SIG-M5 (cell line): ENCODE results near the gene ARTN.

Experiments used
- DNase-seq: peaks from one replicate; lab custom pipeline; 2025; lab: John Stamatoyannopoulos, UW

ARTN gene

DNA sequence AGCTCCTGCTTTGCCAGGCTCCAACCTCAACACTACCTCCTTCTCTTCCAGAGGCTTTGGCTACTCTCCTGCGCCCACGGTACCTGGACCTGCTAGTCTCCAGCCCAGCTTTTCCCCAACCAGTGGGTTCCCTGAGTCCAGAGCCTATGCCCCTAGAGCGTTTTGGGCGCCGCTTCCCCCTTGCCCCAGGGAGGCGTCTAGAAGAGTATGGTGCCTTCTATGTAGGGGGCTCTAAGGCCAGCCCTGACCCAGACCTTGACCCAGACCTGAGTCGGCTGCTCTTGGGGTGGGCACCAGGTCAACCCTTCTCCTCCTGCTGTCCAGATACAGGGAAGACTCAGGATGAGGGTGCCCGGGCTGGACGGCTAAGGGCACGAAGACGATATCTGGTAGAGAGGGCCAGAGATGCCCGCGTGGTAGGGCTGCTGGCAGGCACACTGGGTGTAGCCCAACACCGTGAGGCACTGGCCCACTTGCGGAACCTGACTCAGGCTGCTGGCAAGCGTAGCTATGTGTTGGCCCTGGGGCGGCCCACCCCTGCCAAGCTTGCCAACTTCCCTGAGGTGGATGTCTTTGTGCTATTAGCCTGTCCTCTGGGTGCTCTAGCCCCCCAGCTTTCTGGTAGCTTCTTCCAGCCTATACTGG is 37.9 kb downstream of the ARTN start:
- DNase-seq, result no peak

DNA sequence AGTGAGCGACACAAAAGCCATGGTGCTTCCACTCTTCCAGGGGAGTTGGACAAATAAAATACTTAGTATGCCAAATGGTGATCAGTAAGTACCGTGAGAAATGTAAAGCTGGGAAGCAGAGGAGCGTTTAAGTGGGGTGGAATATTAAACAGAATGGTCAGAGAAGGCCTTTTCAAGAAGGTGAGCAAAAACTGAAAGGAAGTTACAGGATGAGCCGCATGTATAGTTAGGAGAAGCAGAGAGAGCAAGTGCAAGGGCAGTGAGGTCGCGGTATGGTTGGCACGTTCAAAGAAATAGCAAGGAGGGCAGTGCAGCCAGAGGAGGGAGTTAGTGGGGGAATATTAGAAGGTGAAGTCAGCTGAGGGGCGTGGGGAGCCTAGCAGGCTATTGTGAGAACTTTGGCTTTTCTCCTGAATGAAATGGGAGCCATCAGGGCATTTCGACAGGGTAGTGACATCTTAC is 40.4 kb downstream of the ARTN start:
- DNase-seq, result no peak

DNA sequence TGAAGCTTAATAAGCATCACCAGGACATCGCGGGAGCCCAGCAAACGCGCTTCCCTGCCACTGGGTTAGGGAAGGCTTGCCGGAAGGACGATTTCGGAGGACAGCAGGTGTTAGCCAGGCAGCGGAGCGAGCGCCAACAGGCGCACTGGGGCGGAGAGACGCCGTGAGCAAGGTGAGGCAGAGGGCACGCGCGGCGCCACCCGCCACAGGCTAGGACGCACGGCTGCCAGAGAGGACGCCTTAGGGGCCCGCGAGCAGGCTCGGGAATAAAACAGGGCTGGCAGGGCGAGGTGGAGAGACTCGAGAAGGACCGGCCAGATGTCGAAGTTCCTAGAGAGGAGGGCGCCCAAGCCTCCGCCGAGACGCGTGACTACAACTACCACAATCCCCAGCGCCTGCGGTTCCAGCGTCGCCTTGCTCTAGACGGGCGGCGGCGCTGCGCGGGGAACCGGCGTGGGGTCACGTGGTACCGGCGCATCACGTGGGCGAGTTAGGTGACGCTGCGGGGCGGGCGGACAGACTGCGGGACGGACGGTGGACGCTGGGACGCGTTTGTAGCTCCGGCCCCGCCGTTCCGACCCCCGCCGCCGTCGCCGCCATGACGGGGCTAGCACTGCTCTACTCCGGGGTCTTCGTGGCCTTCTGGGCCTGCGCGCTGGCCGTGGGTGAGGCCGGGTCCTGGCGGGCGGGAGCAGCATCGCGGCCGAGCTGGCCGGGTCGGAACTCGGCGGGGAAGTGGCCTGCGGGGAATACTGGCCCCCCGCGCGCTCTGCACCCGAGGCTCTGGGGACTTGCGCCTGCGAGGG is 41.0 kb downstream of the ARTN start, which contains the start of gene ATP6V0B:
ATP6V0B (plus strand) TSS at position 518 of the 806 bp plus-strand sequence; CDS start at position 599, 81 bp downstream.
- peak; percentile 56 for DNase-seq

DNA sequence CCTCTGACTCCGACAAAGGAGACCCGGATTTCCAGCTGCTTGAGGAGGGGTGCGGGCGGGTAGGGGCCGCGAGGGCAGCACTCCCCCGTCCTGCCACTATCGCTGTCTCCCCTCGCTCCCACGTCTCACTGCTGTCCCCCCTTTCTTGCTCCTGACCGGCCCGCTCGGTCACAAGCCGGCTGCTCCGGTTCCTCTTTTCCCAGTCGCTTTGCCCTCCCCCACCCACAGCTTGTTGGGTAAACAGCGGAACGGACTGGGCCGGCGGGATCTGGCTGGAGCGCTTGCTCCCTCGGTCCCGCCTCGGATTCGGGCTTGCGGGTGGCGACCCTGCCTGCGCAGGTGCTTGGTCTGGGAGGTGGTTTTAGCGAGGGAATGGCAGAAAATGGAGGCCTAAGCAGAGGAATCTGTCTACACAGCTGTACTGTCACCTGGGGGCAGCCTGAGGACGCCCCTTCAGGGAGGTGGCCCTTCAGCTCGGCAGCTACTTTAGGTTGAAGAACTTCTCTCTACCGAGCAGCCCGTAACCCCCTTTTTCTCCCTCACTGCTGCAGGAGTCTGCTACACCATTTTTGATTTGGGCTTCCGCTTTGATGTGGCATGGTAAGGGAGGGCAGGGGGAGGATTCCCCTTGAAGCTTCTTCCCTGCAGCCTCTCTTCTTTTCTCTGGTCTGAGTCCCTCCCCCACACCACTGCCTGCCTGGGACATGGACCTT is 41.8 kb downstream of the ARTN start:
- DNase-seq, result no peak

DNA sequence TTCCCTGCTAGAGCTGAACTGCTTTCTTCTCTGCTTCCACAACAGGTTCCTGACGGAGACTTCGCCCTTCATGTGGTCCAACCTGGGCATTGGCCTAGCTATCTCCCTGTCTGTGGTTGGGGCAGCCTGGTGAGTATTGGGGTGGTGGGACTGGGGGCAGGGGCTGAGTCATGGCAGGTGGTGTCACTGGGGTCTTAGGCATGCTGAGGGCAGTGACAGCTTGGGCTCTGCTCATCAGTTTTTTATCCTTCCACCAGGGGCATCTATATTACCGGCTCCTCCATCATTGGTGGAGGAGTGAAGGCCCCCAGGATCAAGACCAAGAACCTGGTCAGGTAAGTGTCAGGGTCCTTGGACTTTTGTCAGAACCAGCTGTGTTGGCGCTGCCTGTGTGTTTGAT is 42.4 kb downstream of the ARTN start:
- DNase-seq, result no peak

DNA sequence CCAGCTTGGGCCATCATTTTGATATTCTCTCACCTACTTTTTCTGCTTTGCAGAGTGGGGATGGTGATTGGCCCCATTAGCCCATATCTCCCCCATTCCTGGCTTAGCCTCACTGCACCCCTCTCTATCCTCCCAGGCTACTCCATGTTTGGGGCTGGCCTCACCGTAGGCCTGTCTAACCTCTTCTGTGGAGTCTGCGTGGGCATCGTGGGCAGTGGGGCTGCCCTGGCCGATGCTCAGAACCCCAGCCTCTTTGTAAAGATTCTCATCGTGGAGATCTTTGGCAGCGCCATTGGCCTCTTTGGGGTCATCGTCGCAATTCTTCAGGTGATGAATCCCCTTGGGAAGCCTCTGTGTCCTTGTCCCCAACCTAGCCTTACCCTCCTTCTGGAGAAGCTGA is 43.3 kb downstream of the ARTN start:
- no peak for DNase-seq

DNA sequence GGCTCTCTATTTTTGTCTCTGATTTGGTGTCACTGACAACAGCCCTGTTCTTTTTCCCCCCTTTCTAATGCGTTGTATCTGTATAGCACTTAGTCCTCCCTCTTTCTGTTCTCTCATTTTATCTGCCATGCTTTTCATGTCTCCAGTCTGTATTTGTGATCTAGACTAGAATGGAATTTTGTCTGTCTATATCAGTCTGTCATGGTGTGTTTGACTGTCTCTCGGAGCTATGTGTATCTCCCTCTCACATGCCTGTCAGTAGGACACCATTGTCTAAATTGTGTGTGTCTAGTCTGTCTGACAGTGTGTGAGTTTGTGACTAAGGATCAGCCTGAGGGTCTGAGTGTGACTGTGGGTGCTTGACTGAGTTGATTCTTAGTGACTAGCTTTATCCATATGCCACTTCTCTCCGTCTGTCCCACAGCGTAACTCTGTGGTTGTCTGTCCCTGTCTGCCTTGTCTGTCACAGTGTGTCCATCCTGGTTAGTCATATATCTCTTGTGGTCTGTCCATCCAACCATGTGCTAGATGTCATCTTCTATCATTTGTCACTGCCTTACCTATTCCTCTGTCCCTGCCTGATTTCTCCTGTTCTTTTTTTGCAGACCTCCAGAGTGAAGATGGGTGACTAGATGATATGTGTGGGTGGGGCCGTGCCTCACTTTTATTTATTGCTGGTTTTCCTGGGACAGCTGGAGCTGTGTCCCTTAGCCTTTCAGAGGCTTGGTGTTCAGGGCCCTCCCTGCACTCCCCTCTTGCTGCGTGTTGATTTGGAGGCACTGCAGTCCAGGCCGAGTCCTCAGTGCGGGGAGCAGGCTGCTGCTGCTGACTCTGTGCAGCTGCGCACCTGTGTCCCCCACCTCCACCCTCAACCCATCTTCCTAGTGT is 44.0 kb downstream of the ARTN start:
- DNase-seq, result no peak

DNA sequence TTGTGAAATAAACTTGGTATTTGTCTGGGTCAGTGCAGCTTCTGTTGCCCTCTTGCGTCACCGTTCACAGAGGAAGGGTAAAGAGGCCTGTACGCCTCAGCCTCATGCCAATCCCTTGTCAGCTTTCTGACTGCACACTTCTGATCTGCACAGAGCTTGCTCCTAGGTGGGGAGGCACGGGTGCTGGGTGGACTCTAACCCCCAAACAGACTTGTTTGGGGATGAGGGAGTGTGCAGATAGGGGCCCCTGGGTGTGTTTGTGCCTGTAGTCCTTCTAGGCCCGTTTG is 44.6 kb downstream of the ARTN start:
- DNase-seq, result no peak

DNA sequence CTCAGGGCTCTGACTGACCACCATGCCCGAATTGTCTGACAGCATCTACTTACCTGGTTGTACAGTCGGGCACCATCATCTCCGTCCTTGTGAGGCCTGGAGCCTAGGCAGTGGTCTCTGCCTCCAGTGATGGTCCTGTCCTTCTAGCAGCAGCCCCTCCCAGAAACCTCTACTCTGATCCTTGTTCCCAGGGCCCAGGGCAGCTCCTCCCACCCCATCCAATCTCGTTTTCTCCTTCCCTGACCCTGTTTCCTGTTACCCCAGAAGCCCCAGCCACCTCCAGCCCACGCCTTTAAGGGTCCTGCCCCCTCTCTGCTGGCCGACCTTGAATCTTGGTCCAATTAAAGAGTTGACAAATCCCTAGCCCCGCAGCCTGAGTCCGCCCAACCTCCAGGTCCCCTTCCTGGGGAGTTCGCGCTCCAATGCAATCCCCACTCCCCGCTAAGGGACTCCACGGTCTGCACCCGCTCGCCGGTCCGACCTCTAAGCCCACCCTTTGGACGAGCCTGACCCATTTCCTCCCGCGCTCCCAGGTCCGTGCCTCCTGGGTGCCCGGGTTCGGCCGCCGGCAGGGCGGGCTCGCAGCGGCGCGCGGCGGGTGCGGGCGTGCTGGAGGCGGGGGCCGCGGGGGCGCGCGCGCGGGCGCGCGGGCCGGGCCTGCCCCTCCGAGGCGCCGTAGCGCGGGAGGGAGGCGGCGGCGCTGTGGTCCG is 45.1 kb downstream of the ARTN start, which contains the start of gene B4GALT2:
B4GALT2 (plus strand) TSS at position 660 of the 710 bp plus-strand sequence. CDS start 1,951 bp downstream, outside the sequence.
- no peak for DNase-seq

DNA sequence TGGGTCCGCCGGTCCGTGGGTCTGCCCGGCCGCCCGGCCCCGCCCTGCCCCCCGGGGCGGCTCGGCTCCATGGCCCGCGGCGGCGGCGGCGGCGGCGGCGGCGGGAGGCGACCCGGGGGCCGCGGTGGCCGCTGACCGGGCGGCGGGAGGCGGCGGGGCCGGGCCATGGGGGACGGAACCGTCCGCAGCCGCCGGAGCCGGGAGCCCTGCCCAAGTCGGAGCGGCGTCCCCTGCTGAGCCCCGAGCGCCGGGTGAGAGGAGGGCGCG is 45.6 kb downstream of the ARTN start:
- DNase-seq, result no peak

DNA sequence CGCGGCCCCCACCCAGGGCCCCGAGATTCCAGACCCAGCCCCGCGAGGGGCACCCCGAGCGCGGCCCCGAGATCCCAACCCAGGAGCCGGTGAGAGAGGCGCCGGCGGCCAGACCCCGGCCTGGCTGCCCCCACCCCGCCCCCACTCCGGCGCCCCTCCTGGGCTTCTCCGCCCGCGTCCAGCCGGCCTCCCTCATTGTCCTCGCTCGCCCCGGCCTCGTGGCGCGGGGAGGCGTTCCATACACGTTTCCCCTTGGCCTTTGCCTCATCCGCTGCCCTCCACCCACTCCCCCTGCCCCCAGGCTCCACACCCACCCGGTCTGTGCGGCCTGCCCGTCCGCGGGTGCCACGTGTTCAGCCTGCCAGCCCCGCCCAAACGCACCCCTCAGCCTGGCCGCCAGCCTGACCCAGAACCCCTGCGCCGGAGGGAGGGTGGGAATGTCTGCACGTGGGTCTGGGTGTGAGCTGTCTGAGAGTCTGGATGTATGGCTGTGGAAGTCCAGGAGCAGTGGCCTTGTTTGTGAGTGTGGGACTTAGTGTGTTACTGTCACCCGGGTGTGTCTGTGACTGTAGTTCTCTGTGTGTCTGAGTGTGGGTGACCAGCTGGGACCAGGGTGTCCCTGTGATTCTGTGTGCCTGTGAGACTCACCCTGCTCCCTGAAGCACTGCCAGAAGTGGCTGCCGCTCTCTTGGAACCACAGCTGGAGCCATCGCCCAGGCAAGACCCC is 46.1 kb downstream of the ARTN start:
- DNase-seq, result no peak

DNA sequence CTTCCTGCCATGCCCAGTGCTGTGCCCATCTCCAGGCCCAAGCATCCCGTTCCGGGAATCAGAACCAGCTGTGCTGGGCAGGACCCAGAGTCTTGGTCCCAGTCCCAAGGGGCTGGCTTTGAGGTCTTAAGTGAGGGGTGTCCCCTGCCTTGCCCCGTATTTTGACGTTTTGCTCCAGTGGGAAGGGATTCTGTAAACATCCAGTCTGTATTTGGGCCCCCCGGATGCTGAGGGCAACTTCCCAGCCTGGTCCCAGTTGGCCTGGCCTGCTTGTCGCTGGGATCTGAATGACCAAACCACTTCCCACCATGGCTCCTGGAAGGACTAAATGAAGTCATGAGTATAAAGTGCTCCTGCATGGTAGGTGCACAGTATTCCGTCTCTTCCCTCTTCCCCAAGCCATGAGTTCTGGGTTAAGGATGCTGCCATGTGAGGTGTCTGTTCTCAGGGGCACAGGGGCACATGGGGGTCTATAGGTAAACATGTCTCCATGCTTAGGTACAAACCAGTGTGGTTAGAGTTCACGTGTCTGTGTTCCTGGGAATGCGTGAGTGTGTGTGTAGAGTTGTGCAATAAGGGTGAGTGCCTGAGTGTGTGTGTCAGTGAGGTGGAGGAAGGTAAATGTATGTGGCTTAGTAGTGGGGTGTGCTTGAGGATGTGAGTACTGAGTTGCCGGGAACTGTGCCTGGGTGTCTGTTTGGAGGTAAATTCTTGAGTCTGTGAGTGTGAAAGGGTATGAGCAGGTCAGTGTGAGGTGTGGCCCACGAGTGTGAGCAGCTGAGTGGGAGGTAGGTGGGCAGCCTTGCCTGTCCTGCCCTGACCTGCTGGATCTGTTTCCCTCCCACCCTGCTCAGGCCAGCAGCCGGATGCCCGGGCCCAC is 46.9 kb downstream of the ARTN start:
- DNase-seq, result no peak

DNA sequence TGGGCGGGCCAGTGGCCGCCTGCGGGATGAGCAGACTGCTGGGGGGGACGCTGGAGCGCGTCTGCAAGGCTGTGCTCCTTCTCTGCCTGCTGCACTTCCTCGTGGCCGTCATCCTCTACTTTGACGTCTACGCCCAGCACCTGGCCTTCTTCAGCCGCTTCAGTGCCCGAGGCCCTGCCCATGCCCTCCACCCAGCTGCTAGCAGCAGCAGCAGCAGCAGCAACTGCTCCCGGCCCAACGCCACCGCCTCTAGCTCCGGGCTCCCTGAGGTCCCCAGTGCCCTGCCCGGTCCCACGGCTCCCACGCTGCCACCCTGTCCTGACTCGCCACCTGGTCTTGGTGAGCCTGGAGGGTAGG is 47.5 kb downstream of the ARTN start:
- no peak for DNase-seq

DNA sequence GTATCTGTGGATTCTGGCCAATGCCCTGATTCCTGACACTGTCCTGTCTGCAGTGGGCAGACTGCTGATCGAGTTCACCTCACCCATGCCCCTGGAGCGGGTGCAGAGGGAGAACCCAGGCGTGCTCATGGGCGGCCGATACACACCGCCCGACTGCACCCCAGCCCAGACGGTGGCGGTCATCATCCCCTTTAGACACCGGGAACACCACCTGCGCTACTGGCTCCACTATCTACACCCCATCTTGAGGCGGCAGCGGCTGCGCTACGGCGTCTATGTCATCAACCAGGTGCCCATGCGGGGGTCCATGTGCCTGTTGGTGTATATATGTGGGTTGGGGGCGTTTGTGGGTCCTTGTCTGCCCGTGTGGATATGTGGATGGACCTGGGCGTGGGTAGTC is 48.0 kb downstream of the ARTN start:
- no peak for DNase-seq

DNA sequence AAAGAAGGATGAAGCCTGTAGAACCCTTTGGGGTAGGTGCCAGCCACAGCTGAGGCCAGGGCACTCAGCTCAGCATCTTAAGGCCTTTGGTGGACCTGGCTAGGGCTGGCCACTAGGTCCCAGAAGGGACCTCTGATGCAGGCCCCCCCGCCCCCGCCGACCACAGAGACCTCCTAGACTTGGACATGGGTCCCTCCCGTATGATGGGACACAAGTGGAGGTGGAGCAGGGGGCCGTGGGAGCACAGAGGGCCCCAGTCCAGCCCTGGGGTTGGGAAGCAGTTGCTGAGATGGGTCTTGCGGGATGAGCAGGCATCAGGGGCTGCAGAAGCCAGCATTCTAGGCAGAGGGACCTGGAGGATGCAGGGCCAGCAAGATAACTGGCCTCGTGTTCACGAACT is 48.6 kb downstream of the ARTN start:
- no peak for DNase-seq

DNA sequence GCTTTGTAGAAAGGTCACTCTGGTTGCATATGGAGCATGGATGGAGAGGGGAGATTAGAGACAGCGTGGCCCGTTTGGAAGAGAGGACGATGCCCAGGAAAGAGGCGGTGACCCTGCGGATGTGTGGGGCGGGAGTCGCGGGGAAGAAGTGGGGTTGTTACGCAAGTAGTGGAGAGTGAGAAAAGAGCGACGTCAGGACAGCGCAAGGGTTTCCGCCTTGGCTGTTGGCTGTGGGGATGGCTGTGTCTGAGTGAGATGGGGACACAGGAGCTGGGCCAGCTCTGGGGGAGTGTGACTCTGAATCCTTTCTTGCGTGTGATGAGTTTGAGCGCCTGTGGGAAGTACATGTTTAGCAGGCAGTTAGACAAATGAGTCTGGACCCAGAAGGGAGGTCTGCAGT is 49.2 kb downstream of the ARTN start:
- no peak for DNase-seq

DNA sequence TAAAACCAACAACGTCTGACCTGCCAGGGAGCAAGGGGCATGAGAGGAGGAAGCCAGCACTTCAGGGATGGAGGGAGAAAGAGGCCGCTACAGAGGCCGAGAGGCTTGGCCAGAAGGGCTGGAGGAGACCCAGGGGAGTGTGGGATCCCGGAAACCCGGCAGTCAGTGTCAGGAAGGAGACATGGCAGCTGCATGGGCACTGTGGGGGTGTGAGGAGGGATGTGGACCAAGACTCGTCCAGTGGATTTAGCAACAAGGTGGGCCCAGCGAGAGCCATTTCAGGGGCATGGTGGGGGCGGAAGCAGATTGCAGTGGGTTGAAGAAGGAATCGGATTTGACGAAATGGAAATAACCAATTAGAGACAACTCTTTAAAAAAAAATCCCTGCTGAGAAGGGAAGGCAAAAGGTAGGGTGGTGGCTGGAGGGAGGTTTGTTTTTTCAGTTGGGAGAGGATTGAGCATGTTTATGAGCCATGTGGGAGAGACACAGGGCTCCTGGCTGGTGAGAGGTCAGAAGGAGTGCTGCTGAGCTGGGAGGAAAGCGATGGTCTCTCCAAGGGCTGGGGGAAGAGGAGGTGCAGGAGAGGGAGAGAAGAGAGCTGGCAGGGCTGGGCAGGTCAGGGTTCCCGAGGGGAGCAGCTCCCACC is 49.8 kb downstream of the ARTN start:
- DNase-seq, result no peak

DNA sequence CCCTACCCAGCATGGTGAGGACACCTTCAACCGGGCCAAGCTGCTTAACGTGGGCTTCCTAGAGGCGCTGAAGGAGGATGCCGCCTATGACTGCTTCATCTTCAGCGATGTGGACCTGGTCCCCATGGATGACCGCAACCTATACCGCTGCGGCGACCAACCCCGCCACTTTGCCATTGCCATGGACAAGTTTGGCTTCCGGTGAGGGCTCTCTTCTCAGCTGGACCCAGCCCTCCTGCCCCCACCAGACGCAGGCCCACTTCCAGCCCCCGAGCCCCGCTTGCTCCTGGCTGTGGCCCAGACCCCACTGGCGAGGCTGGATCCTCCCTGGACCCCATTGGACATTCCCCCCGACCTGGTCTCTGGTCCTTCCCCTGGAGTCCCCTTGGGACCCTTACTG is 51.3 kb downstream of the ARTN start:
- no peak for DNase-seq

DNA sequence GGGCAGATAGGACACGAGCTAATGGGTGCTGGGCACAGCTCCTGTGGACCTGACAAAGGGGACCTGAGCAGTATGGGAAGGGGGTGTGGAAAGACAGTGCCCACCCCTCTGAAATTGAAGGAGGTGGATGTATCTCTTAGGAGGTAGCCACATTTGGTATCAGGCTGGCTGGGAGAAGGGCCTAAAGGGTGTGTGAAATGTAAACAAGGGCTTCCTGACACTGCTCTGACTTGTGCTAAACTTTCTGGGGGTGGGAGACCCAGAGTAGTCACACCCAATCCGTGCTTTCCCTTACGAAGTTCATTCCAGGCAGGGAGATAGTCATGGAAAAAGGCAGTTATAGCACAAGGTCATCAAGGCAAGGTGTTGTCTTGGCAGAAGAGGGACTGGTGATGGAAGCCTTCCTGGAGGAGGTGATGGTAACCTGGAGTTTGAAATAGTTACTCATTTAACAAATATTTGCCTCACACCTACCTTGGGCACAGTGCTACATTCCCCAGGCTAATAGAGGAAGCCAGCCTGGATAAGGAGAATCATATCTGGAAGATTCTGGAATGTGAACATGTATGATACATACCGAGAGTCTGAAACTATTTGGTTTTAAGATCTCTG is 52.5 kb downstream of the ARTN start:
- no peak for DNase-seq
